MCF 10A (cell line): Measurements from ENCODE around the gene PPY. TPM values are rescaled to one million over a fixed set of nuclear protein-coding genes. Genes with fewer than 3 reads are reported as not detected.
"Not testable (repeated sequence)": the region's sequence is repeated elsewhere in the genome, so short reads cannot be mapped to it uniquely, and the experiment has no call there.

ENCODE experiments used
- BruUV-seq: library from RNA; stranded (reverse); fragments of 400-500 nt; replicated peaks from 2 replicates; lab custom pipeline; 2021; lab: Mats Ljungman, UMichigan
- CTCF ChIA-PET: fragments of 300-600 bp; sonication (Branson Sonifier 250); formaldehyde crosslinking; extraction: SDS; loops from one replicate; lab custom pipeline; 2021; ENCODE audit warnings: antibody characterized with exemption, inconsistent platforms; lab: Yijun Ruan, JAX
- POLR2A ChIA-PET: fragments of 300-600, 350-650 bp; sonication (Branson Sonifier 250); formaldehyde crosslinking; extraction: SDS; loops from one replicate; lab custom pipeline; 2020; ENCODE audit warnings: antibody characterized with exemption, inconsistent platforms; lab: Yijun Ruan, JAX
- DNase-seq: peaks from one replicate; pipeline ENCODE4 v3.0.0-alpha.2; 2018; ENCODE audit not compliant: unreplicated experiment
- H3K27ac Mint-ChIP-seq: one replicate; pipeline ENCODE4 v1.8.0; 2022; ENCODE audit warnings: mild to moderate bottlenecking, low read depth, mixed read lengths; ENCODE audit not compliant: unreplicated experiment
- H3K27me3 Mint-ChIP-seq: one replicate; pipeline ENCODE4 v1.8.0; 2022; ENCODE audit warnings: mixed read lengths; ENCODE audit not compliant: insufficient read depth, unreplicated experiment
- H3K36me3 Mint-ChIP-seq: one replicate; pipeline ENCODE4 v1.8.0; 2022; ENCODE audit warnings: mild to moderate bottlenecking, moderate library complexity, mixed read lengths; ENCODE audit not compliant: insufficient read depth, unreplicated experiment
- H3K4me1 Mint-ChIP-seq: one replicate; pipeline ENCODE4 v1.8.0; 2022; ENCODE audit warnings: mixed read lengths; ENCODE audit not compliant: insufficient read depth, unreplicated experiment
- H3K4me3 Mint-ChIP-seq: one replicate; pipeline ENCODE4 v1.8.0; 2022; ENCODE audit warnings: mild to moderate bottlenecking, moderate library complexity, mixed read lengths; ENCODE audit not compliant: unreplicated experiment
- H3K9me3 Mint-ChIP-seq: one replicate; pipeline ENCODE4 v1.8.0; 2022; ENCODE audit warnings: mixed read lengths; ENCODE audit not compliant: unreplicated experiment
- CTCF ChIP-seq: fragments of 200-600 bp; IDR thresholded peaks from one replicate; pipeline ENCODE4 v1.8.0; 2022; ENCODE audit warnings: antibody characterized with exemption, mild to moderate bottlenecking; ENCODE audit not compliant: unreplicated experiment
- intact Hi-C: fragments of 100-400 bp; cut with micrococcal nuclease; formaldehyde crosslinking; loops from 2 replicates; pipeline ENCODE4 v1.14.1; 2022
- total RNA-seq: library from RNA; stranded (reverse); gene quantifications from 2 replicates; pipeline ENCODE4 v1.2.3, GENCODE V29; 2022

The PPY gene
- total RNA-seq, 1 experiment from 2014 or later, result not detected

- no peak for TF ChIP-seq CTCF
- ChIA-PET POLR2A (no interaction called here), CTCF (no interaction called here)
- Mint-ChIP-seq H3K36me3 (no peaks in the 10 kb centered on the region), H3K4me1 (no peaks in the 10 kb centered on the region), H3K9me3 (no peaks in the 10 kb centered on the region), H3K27ac (no peak overlapping the region), H3K4me3 (no peak overlapping the region), H3K27me3 (peaks cover 37% of the 10 kb centered on the region)
- intact Hi-C loops, result no loop called here
- DNase-seq, result no peak
- BruUV-seq, result no TSS peak
These were observed 34.9 kb upstream of the PPY start for GRCh38 chr17:43976963-43977837.

GRCh38 chr17:43975898-43976297 lies 33.6 kb upstream of the PPY start:
- no peak for DNase-seq
- CTCF ChIA-PET, result no interaction called here
- peaks cover 25% of the 10 kb centered on the region for H3K27me3 Mint-ChIP-seq
- no peaks in the 10 kb centered on the region for H3K36me3 Mint-ChIP-seq
- no peak for TF ChIP-seq CTCF
- POLR2A ChIA-PET, result no interaction called here
- H3K27ac Mint-ChIP-seq, result no peak overlapping the region
- H3K4me3 Mint-ChIP-seq, result no peak overlapping the region
- no peaks in the 10 kb centered on the region for H3K9me3 Mint-ChIP-seq
- no TSS peak for BruUV-seq
- intact Hi-C loops, result no loop called here
- no peaks in the 10 kb centered on the region for H3K4me1 Mint-ChIP-seq

- no peak for DNase-seq
- BruUV-seq, result no TSS peak
- Mint-ChIP-seq H3K36me3 (no peaks in the 10 kb centered on the region), H3K27ac (no peak overlapping the region), H3K4me1 (no peaks in the 10 kb centered on the region), H3K9me3 (no peaks in the 10 kb centered on the region), H3K4me3 (no peak overlapping the region), H3K27me3 (peaks cover 25% of the 10 kb centered on the region)
- ChIA-PET POLR2A (no interaction called here), CTCF (interaction anchor here (1.2 to 1.7 kb wide), 3 partner anchors 11 to 96 kb away, joined by 3 to 5 read pairs (median 4); no protein-coding TSS in a partner anchor)
- no peak for TF ChIP-seq CTCF
- intact Hi-C loops, result no loop called here
These were observed 32.3 kb upstream of the PPY start for GRCh38 chr17:43974382-43975266.

GRCh38 chr17:43972444-43973212 lies 30.4 kb upstream of the PPY start:
- DNase-seq, H3K9me3 Mint-ChIP-seq, H3K36me3 Mint-ChIP-seq, POLR2A ChIA-PET, BruUV-seq, intact Hi-C loops, CTCF ChIA-PET, H3K27ac Mint-ChIP-seq, H3K4me3 Mint-ChIP-seq, H3K4me1 Mint-ChIP-seq: not testable (repeated sequence)
- H3K27me3 Mint-ChIP-seq, result peaks cover 12% of the 10 kb centered on the region

GRCh38 chr17:43971436-43971835 lies 29.2 kb upstream of the PPY start:
- DNase-seq, BruUV-seq, H3K4me3 Mint-ChIP-seq, H3K9me3 Mint-ChIP-seq, intact Hi-C loops, H3K36me3 Mint-ChIP-seq, H3K27ac Mint-ChIP-seq, H3K27me3 Mint-ChIP-seq, POLR2A ChIA-PET, H3K4me1 Mint-ChIP-seq: not testable (repeated sequence)
- CTCF ChIA-PET, result interaction anchor here (0.6 to 0.7 kb wide), 4 partner anchors 18 to 438 kb away, joined by 3 read pairs; no protein-coding TSS in a partner anchor
